ENCODE data around the gene PPP2R5A. TPM values are rescaled to one million over a fixed set of nuclear protein-coding genes. Genes with fewer than 3 reads are reported as not detected.

The PPP2R5A gene
- total and polyA plus RNA-seq, 2 of the 8 experiments (the other 6 are each of a cell fraction or from before 2014, with no cell fraction given) = 14.6 to 36.3 TPM

GRCh38 chr1:212302745-212303383, 17.7 kb downstream of the PPP2R5A start (continued):
- TF ChIP-seq, protein P1, sequence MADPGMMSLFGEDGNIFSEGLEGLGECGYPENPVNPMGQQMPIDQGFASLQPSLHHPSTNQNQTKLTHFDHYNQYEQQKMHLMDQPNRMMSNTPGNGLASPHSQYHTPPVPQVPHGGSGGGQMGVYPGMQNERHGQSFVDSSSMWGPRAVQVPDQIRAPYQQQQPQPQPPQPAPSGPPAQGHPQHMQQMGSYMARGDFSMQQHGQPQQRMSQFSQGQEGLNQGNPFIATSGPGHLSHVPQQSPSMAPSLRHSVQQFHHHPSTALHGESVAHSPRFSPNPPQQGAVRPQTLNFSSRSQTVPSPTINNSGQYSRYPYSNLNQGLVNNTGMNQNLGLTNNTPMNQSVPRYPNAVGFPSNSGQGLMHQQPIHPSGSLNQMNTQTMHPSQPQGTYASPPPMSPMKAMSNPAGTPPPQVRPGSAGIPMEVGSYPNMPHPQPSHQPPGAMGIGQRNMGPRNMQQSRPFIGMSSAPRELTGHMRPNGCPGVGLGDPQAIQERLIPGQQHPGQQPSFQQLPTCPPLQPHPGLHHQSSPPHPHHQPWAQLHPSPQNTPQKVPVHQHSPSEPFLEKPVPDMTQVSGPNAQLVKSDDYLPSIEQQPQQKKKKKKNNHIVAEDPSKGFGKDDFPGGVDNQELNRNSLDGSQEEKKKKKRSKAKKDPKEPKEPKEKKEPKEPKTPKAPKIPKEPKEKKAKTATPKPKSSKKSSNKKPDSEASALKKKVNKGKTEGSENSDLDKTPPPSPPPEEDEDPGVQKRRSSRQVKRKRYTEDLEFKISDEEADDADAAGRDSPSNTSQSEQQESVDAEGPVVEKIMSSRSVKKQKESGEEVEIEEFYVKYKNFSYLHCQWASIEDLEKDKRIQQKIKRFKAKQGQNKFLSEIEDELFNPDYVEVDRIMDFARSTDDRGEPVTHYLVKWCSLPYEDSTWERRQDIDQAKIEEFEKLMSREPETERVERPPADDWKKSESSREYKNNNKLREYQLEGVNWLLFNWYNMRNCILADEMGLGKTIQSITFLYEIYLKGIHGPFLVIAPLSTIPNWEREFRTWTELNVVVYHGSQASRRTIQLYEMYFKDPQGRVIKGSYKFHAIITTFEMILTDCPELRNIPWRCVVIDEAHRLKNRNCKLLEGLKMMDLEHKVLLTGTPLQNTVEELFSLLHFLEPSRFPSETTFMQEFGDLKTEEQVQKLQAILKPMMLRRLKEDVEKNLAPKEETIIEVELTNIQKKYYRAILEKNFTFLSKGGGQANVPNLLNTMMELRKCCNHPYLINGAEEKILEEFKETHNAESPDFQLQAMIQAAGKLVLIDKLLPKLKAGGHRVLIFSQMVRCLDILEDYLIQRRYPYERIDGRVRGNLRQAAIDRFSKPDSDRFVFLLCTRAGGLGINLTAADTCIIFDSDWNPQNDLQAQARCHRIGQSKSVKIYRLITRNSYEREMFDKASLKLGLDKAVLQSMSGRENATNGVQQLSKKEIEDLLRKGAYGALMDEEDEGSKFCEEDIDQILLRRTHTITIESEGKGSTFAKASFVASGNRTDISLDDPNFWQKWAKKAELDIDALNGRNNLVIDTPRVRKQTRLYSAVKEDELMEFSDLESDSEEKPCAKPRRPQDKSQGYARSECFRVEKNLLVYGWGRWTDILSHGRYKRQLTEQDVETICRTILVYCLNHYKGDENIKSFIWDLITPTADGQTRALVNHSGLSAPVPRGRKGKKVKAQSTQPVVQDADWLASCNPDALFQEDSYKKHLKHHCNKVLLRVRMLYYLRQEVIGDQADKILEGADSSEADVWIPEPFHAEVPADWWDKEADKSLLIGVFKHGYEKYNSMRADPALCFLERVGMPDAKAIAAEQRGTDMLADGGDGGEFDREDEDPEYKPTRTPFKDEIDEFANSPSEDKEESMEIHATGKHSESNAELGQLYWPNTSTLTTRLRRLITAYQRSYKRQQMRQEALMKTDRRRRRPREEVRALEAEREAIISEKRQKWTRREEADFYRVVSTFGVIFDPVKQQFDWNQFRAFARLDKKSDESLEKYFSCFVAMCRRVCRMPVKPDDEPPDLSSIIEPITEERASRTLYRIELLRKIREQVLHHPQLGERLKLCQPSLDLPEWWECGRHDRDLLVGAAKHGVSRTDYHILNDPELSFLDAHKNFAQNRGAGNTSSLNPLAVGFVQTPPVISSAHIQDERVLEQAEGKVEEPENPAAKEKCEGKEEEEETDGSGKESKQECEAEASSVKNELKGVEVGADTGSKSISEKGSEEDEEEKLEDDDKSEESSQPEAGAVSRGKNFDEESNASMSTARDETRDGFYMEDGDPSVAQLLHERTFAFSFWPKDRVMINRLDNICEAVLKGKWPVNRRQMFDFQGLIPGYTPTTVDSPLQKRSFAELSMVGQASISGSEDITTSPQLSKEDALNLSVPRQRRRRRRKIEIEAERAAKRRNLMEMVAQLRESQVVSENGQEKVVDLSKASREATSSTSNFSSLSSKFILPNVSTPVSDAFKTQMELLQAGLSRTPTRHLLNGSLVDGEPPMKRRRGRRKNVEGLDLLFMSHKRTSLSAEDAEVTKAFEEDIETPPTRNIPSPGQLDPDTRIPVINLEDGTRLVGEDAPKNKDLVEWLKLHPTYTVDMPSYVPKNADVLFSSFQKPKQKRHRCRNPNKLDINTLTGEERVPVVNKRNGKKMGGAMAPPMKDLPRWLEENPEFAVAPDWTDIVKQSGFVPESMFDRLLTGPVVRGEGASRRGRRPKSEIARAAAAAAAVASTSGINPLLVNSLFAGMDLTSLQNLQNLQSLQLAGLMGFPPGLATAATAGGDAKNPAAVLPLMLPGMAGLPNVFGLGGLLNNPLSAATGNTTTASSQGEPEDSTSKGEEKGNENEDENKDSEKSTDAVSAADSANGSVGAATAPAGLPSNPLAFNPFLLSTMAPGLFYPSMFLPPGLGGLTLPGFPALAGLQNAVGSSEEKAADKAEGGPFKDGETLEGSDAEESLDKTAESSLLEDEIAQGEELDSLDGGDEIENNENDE (IDR thresholded peaks at IDR 0.05; ENCODE audit: insufficient replicate concordance, low read length) = no peak
- TF ChIP-seq HDAC6 (IDR thresholded peaks at IDR 0.05; ENCODE audit: low read depth, low read length) (no peak), CHD2 (IDR thresholded peaks at IDR 0.05; ENCODE audit: low read length) (no peak), YY1 (IDR thresholded peaks at IDR 0.05; ENCODE audit: low read depth, low read length) (no peak), HDAC2 (IDR thresholded peaks at IDR 0.05; ENCODE audit: borderline replicate concordance in 1 of 2, low read depth in 2 of 2, low read length in 2 of 2) (no peak)
